Measurements from ENCODE around the gene GGA1.

Gene GGA1

DNA sequence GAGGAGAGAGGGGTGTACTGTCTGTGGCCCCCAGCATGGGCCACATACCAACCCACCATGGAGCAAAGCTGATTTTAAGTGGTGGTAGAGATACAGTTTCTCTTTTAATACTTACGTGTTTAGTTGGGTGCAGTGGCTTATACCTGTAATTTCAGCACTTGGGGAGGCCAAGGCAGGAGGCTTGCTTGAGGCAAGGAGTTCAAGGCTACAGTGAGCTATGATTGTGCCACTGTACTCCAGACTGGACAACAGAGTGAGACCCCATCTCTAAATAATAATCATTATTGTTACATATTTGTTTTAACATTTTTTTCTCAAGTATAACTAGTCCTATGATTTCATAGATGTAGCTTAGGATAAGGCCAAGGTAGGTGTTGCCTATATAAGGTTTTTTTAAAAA is 8.8 kb downstream of the GGA1 start:
- no peak overlapping the region for H3K9ac ChIP-seq (ENCODE audit: low read depth, low read length)
- peaks cover 26% of the 10 kb centered on the region for H3K36me3 ChIP-seq (ENCODE audit: control insufficient read depth, insufficient read depth, low read length)
- no peaks in the 10 kb centered on the region for H3K27me3 ChIP-seq (ENCODE audit: control insufficient read depth, insufficient read depth, low read length)
- no peaks in the 10 kb centered on the region for H3K4me1 ChIP-seq (ENCODE audit: control insufficient read depth, insufficient read depth, low read length)
- H3K4me3 ChIP-seq (ENCODE audit: low read depth, low read length): no peak overlapping the region
- H3K9me3 ChIP-seq (ENCODE audit: control insufficient read depth, insufficient read depth, low read length): no peaks in the 10 kb centered on the region

DNA sequence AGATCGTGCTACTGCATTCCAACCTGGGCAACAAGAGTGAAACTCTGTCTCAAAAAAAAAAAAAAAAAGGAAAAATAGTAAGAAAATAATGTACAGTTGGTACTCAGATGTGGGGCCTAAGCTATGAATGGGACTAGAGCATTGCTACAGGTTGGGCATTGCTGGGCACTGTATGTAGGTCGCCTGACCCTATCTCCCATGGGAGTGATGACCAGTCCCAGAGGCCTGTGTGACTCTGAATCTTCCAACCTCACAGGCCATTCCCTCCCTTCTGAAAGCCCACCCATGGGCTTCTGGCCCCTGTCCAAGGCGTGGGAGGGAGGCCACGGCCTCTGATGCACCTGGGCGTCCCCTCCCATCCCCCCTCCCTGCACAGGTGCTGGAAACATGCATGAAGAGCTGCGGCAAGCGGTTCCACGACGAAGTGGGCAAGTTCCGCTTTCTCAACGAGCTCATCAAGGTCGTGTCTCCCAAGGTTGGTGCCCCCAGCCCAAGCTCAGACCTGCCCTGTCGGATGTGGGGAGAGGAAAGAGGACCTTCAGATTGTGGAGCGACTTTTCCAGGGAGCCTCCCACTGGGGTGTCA is 9.5 kb downstream of the GGA1 start:
- Histone ChIP-seq H3K9ac (ENCODE audit: low read depth, low read length) (no peak overlapping the region), H3K27me3 (ENCODE audit: control insufficient read depth, insufficient read depth, low read length) (no peaks in the 10 kb centered on the region), H3K4me1 (ENCODE audit: control insufficient read depth, insufficient read depth, low read length) (no peaks in the 10 kb centered on the region), H3K9me3 (ENCODE audit: control insufficient read depth, insufficient read depth, low read length) (no peaks in the 10 kb centered on the region), H3K36me3 (ENCODE audit: control insufficient read depth, insufficient read depth, low read length) (peaks cover 31% of the 10 kb centered on the region), H3K4me3 (ENCODE audit: low read depth, low read length) (no peak overlapping the region)

DNA sequence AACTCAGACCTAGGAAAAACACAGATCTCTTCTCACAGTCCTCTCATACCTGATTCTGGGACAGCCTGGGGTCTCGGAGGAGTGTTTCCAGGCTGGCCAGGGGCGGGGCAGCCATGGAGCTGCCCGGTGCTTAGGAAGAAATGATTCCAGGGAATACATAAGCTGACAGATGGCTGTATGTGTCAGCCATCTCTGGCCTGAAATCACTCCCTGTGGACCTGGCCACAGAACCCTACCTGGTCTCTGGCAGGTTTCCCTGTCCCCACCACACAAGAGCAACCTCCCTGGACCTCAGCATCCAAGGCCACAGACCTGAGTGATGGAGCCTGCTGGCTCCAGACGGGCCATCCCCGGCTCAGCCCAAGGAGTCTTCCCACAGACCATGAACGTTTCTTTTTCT is 10.0 kb downstream of the GGA1 start:
- peaks cover 34% of the 10 kb centered on the region for H3K36me3 ChIP-seq (ENCODE audit: control insufficient read depth, insufficient read depth, low read length)
- H3K9me3 ChIP-seq (ENCODE audit: control insufficient read depth, insufficient read depth, low read length): no peaks in the 10 kb centered on the region
- no peak overlapping the region for H3K4me3 ChIP-seq (ENCODE audit: low read depth, low read length)
- no peaks in the 10 kb centered on the region for H3K4me1 ChIP-seq (ENCODE audit: control insufficient read depth, insufficient read depth, low read length)
- H3K27me3 ChIP-seq (ENCODE audit: control insufficient read depth, insufficient read depth, low read length): no peaks in the 10 kb centered on the region
- H3K9ac ChIP-seq (ENCODE audit: low read depth, low read length): no peak overlapping the region

DNA sequence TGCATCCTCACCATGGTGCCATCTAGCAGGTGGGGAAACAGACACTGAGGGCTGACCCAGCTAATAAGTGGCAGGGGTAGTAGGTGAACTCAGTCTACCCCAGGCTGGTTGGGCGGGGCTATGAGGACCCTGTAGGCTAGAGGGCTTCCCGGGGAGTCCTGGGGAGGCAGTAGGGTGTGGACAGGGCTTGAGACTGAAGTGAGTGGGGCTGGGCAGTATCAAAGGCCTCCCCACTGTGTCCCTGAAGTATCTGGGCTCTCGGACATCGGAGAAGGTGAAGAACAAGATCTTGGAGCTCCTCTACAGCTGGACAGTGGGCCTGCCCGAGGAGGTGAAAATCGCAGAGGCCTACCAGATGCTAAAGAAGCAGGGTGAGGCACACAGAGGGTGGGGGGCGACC is 11.4 kb downstream of the GGA1 start:
- peaks cover 38% of the 10 kb centered on the region for H3K36me3 ChIP-seq (ENCODE audit: control insufficient read depth, insufficient read depth, low read length)
- no peaks in the 10 kb centered on the region for H3K27me3 ChIP-seq (ENCODE audit: control insufficient read depth, insufficient read depth, low read length)
- no peak overlapping the region for H3K4me3 ChIP-seq (ENCODE audit: low read depth, low read length)
- H3K9ac ChIP-seq (ENCODE audit: low read depth, low read length): no peak overlapping the region
- H3K4me1 ChIP-seq (ENCODE audit: control insufficient read depth, insufficient read depth, low read length): peaks cover 2% of the 10 kb centered on the region
- H3K9me3 ChIP-seq (ENCODE audit: control insufficient read depth, insufficient read depth, low read length): no peaks in the 10 kb centered on the region

DNA sequence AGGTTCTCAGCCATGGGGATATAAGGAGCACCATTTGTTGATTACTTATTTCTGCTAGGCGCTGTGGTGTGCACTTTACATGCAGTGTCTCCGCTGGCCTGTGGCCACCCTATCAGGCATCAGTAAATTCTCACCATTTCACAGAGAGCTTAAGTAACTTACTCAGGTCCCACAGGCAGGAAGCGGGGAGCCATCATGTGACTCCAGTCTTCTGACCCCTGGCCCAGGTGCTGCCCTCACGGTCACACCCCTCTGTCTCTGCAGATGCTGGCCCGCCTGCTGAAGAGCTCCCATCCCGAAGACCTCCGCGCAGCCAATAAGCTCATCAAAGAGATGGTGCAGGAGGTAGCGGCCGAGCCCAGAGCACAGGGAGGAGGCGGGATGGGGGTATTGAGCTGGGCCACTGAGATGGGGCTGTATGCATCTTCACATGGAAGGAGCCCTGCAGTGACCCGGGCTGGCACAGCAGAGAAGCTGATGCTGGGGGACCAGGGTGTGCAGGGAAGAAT is 12.8 kb downstream of the GGA1 start:
- Histone ChIP-seq H3K36me3 (ENCODE audit: control insufficient read depth, insufficient read depth, low read length) (peaks cover 40% of the 10 kb centered on the region), H3K9me3 (ENCODE audit: control insufficient read depth, insufficient read depth, low read length) (no peaks in the 10 kb centered on the region), H3K4me3 (ENCODE audit: low read depth, low read length) (no peak overlapping the region), H3K9ac (ENCODE audit: low read depth, low read length) (no peak overlapping the region), H3K4me1 (ENCODE audit: control insufficient read depth, insufficient read depth, low read length) (peaks cover 2% of the 10 kb centered on the region), H3K27me3 (ENCODE audit: control insufficient read depth, insufficient read depth, low read length) (no peaks in the 10 kb centered on the region)

DNA sequence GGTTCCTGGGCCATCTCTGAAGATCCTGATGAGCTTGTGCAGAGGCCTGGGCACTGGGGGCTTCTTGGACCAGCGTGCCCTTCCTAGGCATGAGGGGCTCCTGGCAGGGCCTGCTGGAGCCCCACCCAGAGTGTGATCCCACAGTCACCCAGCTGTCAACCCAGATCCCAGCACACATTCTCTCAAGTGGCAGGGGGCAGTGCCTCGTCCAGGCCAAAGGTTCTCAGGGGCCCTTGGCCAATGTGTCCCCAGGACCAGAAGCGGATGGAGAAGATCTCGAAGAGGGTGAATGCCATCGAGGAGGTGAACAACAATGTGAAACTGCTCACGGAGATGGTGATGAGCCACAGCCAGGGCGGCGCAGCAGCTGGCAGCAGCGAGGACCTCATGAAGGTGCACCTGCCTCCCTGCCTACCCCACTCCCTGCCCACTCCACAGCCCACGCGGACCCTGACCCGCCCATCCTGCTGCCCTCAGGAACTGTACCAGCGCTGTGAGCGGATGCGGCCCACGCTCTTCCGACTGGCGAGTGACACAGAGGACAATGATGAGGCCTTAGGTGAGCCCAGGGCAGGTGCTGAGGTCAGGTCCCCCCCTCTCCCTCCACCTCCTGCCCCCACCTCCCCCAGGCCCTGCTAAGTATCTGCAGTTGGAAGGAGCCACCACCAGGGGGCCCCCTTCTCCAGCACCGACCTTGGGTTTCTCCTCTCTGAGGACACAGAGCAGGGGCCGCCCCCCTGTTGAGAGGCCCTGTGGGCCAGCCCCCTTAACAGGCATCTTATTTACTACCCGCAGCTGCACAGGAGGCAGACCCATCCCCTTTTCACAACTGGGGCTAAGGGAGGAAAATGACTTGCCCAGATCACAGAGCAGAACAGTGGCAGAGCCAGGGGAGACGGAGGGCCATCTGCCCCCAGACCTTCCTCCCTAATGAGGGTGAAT is 14.7 kb downstream of the GGA1 start:
- H3K9ac ChIP-seq (ENCODE audit: low read depth, low read length): no peak overlapping the region
- H3K4me1 ChIP-seq (ENCODE audit: control insufficient read depth, insufficient read depth, low read length): peaks cover 2% of the 10 kb centered on the region
- no peaks in the 10 kb centered on the region for H3K9me3 ChIP-seq (ENCODE audit: control insufficient read depth, insufficient read depth, low read length)

GRCh38 chr22:37624017-37624365 is 15.4 kb downstream of the GGA1 start:
- no peak overlapping the region for H3K9ac ChIP-seq (ENCODE audit: low read depth, low read length)
- H3K36me3 ChIP-seq (ENCODE audit: control insufficient read depth, insufficient read depth, low read length): peaks cover 30% of the 10 kb centered on the region
- peaks cover 2% of the 10 kb centered on the region for H3K4me1 ChIP-seq (ENCODE audit: control insufficient read depth, insufficient read depth, low read length)
- H3K27me3 ChIP-seq (ENCODE audit: control insufficient read depth, insufficient read depth, low read length): no peaks in the 10 kb centered on the region
- no peaks in the 10 kb centered on the region for H3K9me3 ChIP-seq (ENCODE audit: control insufficient read depth, insufficient read depth, low read length)
- H3K4me3 ChIP-seq (ENCODE audit: low read depth, low read length): no peak overlapping the region

More for the DNA sequence above, 14.7 kb downstream of the GGA1 start:
- Histone ChIP-seq H3K27me3 (ENCODE audit: control insufficient read depth, insufficient read depth, low read length) (no peaks in the 10 kb centered on the region), H3K36me3 (ENCODE audit: control insufficient read depth, insufficient read depth, low read length) (peaks cover 34% of the 10 kb centered on the region), H3K4me3 (ENCODE audit: low read depth, low read length) (no peak overlapping the region)

GRCh38 chr22:37624876-37625275 is 16.2 kb downstream of the GGA1 start:
- Histone ChIP-seq H3K27me3 (ENCODE audit: control insufficient read depth, insufficient read depth, low read length) (no peaks in the 10 kb centered on the region), H3K4me1 (ENCODE audit: control insufficient read depth, insufficient read depth, low read length) (peaks cover 2% of the 10 kb centered on the region), H3K4me3 (ENCODE audit: low read depth, low read length) (no peak overlapping the region), H3K9ac (ENCODE audit: low read depth, low read length) (no peak overlapping the region), H3K36me3 (ENCODE audit: control insufficient read depth, insufficient read depth, low read length) (peaks cover 30% of the 10 kb centered on the region), H3K9me3 (ENCODE audit: control insufficient read depth, insufficient read depth, low read length) (no peaks in the 10 kb centered on the region)

DNA sequence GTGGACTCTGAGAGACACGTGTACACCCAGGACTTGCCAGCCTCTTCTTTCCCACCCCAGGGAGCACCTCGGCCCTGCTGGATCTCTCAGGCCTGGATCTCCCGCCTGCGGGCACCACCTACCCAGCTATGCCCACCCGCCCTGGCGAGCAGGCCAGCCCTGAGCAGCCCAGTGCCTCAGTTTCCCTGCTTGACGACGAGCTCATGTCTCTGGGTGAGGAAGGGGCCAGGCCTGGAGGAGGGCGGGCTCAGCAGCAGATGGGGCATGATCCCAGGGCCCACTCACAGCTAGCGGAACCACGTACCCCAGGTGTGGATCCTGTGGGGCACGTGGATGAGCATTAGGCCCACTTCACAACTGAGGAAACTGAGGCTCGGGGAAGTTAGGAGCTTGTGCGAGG is 17.1 kb downstream of the GGA1 start:
- Histone ChIP-seq H3K9ac (ENCODE audit: low read depth, low read length) (no peak overlapping the region), H3K4me1 (ENCODE audit: control insufficient read depth, insufficient read depth, low read length) (peaks cover 2% of the 10 kb centered on the region), H3K4me3 (ENCODE audit: low read depth, low read length) (no peak overlapping the region), H3K27me3 (ENCODE audit: control insufficient read depth, insufficient read depth, low read length) (no peaks in the 10 kb centered on the region), H3K9me3 (ENCODE audit: control insufficient read depth, insufficient read depth, low read length) (no peaks in the 10 kb centered on the region), H3K36me3 (ENCODE audit: control insufficient read depth, insufficient read depth, low read length) (peaks cover 30% of the 10 kb centered on the region)

DNA sequence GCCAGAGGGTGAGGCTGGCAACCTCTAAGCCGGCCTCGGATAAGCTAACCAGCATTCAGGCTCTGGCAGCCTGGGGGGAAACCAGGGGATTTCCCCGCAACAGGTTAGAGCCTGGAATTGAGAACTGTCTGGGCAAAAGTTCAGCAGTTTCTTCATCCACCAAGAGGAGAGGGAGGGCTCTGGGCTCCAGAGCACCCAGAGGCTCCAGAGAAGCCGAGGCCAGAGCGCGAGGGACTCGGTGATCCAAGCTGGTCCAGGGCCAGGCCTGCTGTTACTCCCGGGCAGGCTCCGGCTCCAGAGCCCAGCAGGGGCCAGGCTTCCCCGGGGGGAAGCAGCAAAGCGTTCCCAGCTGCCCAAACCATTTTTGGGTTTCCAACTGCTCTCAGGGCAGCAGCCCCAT is 17.5 kb downstream of the GGA1 start:
- Histone ChIP-seq H3K9ac (ENCODE audit: low read depth, low read length) (peak overlapping the region; percentile 3), H3K4me1 (ENCODE audit: control insufficient read depth, insufficient read depth, low read length) (peaks cover 2% of the 10 kb centered on the region), H3K36me3 (ENCODE audit: control insufficient read depth, insufficient read depth, low read length) (peaks cover 34% of the 10 kb centered on the region), H3K4me3 (ENCODE audit: low read depth, low read length) (no peak overlapping the region), H3K9me3 (ENCODE audit: control insufficient read depth, insufficient read depth, low read length) (no peaks in the 10 kb centered on the region), H3K27me3 (ENCODE audit: control insufficient read depth, insufficient read depth, low read length) (no peaks in the 10 kb centered on the region)

- H3K27me3 ChIP-seq (ENCODE audit: control insufficient read depth, insufficient read depth, low read length): no peaks in the 10 kb centered on the region
- H3K9me3 ChIP-seq (ENCODE audit: control insufficient read depth, insufficient read depth, low read length): no peaks in the 10 kb centered on the region
- H3K36me3 ChIP-seq (ENCODE audit: control insufficient read depth, insufficient read depth, low read length): peaks cover 37% of the 10 kb centered on the region
- H3K4me3 ChIP-seq (ENCODE audit: low read depth, low read length): no peak overlapping the region
- peaks cover 2% of the 10 kb centered on the region for H3K4me1 ChIP-seq (ENCODE audit: control insufficient read depth, insufficient read depth, low read length)
- peak overlapping the region; percentile 3 for H3K9ac ChIP-seq (ENCODE audit: low read depth, low read length)
Observed at GRCh38 chr22:37626556-37627075, 18.0 kb downstream of the GGA1 start.

DNA sequence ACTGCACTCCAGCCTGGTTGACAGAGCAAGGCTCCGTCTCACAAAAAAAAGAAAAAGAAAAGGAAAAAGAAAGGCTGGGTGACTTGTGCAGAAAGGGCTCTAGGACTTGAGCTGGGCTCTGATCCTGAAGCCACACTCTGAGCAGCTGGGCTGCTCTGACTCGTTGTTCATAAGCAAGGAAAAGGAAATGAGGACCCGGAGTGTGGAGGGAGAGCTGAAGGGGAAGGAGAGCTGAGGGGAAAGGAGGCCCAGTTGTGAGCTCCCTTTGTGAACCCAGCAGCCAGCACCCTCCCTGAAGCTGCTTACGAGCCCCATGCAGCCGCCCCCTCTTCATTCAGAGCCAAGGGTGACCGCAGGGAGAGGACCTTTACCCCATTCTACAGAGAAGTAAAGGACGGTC is 18.5 kb downstream of the GGA1 start:
- no peak overlapping the region for H3K4me3 ChIP-seq (ENCODE audit: low read depth, low read length)
- no peaks in the 10 kb centered on the region for H3K27me3 ChIP-seq (ENCODE audit: control insufficient read depth, insufficient read depth, low read length)
- H3K4me1 ChIP-seq (ENCODE audit: control insufficient read depth, insufficient read depth, low read length): peaks cover 2% of the 10 kb centered on the region
- H3K9me3 ChIP-seq (ENCODE audit: control insufficient read depth, insufficient read depth, low read length): no peaks in the 10 kb centered on the region
- H3K36me3 ChIP-seq (ENCODE audit: control insufficient read depth, insufficient read depth, low read length): peaks cover 42% of the 10 kb centered on the region
- no peak overlapping the region for H3K9ac ChIP-seq (ENCODE audit: low read depth, low read length)
